Psoas muscle (tissue), 8 donors: ENCODE results near the gene FBXL20. TPM values are rescaled to one million over a fixed set of nuclear protein-coding genes. Genes with fewer than 3 reads are reported as not detected.

Source experiments
- ATAC-seq, 4 donors: fragments of 200-7000 bp; cut with Tn5 transposase; one replicate each; pipeline ENCODE4 v1.9.1; 2020; ENCODE audit warnings: moderate library complexity in 3 of 4, mild to moderate bottlenecking in 2 of 4
- DNase-seq, 2 donors: peaks; one replicate each; pipeline ENCODE4 v3.0.0-alpha.2; 2020
- H3K27ac ChIP-seq: fragments of 200-600 bp; one replicate; pipeline ENCODE4 v1.8.0; 2022
- H3K27me3 ChIP-seq, 3 donors: fragments of 200-600 bp in 1 of 3; one replicate each; pipeline versions ENCODE4 v1.6.1 to v1.8.0; 2013 to 2022; ENCODE audit warnings: low read length in 2 of 3, mild to moderate bottlenecking in 2 of 3, moderate library complexity in 1 of 3; ENCODE audit not compliant: insufficient read depth in 3 of 3
- H3K36me3 ChIP-seq, 2 donors: fragments of 200-600 bp in 1 of 2; one replicate each; pipeline versions ENCODE4 v1.6.1 to v1.8.0; 2013 to 2022; ENCODE audit warnings: low read depth in 1 of 2, mild to moderate bottlenecking in 1 of 2, moderate library complexity in 1 of 2; ENCODE audit not compliant: insufficient read depth in 1 of 2
- H3K4me1 ChIP-seq: fragments of 200-600 bp; one replicate; pipeline ENCODE4 v1.8.0; 2022
- H3K4me3 ChIP-seq: fragments of 200-600 bp; one replicate; pipeline ENCODE4 v1.8.0; 2022; ENCODE audit warnings: mild to moderate bottlenecking
- H3K9me3 ChIP-seq: fragments of 200-600 bp; one replicate; pipeline ENCODE4 v1.8.0; 2022
- WGBS, 3 donors: extraction: QIAGEN DNeasy Blood & Tissue Kit; methylation state at CpG; one replicate each; pipeline versions ENCODE4 v1.1.6 to v1.1.7; 2013; 5-methylcytosine and 5-hydroxymethylcytosine counted together
- intact Hi-C, 2 donors: fragments of 100-400 bp; cut with DNase I; formaldehyde crosslinking; loops; one replicate each; pipeline versions ENCODE4 v1.11.0 to v1.14.2; 2022
- polyA plus RNA-seq, 3 donors: library from polyadenylated mRNA; stranded (reverse); fragments of 200-250 nt; gene quantifications; one replicate each; pipeline ENCODE4 v1.2.3, GENCODE V29; 2013
- total RNA-seq, 4 donors: library from RNA; stranded (reverse); fragmentation: NEBNext Ultra II Directional in 2 of 4; extraction: Animal tissue kit (Norgen Biotek cat#: 25700) in 2 of 4; gene quantifications; one replicate each; pipeline versions ENCODE4 v1.2.1 to v1.2.4, GENCODE V29; 2021 to 2023
- TF ChIP-seq, protein P1 (sequence below): fragments of 200-600 bp; IDR thresholded peaks from one replicate; pipeline ENCODE4 v1.8.0; 2022; ENCODE audit warnings: antibody characterized with exemption
- donor health status: healthy with polysubstance abuse.
- donor health status: DM: no; HTN: no; CAD: no; lungs with moderate emphysema.
- donor health status: Bipolar disorder and iron deficiency.
- donor health status: healthy.
- donor health status: DM: yes; HTN: yes; CAD: no.
- donor health status: DM: no; HTN: no; CAD: no.
- donor health status: DM: no; HTN: no; CAD: no.
- donor health status: DM: yes; HTN: yes; CAD: no.

Gene FBXL20
- total and polyA plus RNA-seq, 7 donors: 0.89 to 8.7 (median 8.0) TPM

GRCh38 chr17:39236981-39237441 lies 164.4 kb downstream of the FBXL20 start:
- H3K27me3 ChIP-seq: no peaks in the 10 kb centered on the region
- WGBS, 3 donors: 83 to 86% (median 83%) methylated on average over 4 to 6 of the region's 6 CpGs
- DNase-seq: no peak
- no peak for ATAC-seq
- H3K27ac ChIP-seq: no peak overlapping the region
- intact Hi-C loops: loop anchor here in 1 of 2 donors (10.0 kb wide), 1 partner anchor 72 kb away; the partner anchor contains the start of gene ARL5C
- H3K36me3 ChIP-seq: no peaks in the 10 kb centered on the region
- H3K4me3 ChIP-seq: no peak overlapping the region
- TF ChIP-seq, protein P1, sequence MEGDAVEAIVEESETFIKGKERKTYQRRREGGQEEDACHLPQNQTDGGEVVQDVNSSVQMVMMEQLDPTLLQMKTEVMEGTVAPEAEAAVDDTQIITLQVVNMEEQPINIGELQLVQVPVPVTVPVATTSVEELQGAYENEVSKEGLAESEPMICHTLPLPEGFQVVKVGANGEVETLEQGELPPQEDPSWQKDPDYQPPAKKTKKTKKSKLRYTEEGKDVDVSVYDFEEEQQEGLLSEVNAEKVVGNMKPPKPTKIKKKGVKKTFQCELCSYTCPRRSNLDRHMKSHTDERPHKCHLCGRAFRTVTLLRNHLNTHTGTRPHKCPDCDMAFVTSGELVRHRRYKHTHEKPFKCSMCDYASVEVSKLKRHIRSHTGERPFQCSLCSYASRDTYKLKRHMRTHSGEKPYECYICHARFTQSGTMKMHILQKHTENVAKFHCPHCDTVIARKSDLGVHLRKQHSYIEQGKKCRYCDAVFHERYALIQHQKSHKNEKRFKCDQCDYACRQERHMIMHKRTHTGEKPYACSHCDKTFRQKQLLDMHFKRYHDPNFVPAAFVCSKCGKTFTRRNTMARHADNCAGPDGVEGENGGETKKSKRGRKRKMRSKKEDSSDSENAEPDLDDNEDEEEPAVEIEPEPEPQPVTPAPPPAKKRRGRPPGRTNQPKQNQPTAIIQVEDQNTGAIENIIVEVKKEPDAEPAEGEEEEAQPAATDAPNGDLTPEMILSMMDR: no peak
- H3K4me1 ChIP-seq: peaks cover 8% of the 10 kb centered on the region
- H3K9me3 ChIP-seq: no peaks in the 10 kb centered on the region

DNA sequence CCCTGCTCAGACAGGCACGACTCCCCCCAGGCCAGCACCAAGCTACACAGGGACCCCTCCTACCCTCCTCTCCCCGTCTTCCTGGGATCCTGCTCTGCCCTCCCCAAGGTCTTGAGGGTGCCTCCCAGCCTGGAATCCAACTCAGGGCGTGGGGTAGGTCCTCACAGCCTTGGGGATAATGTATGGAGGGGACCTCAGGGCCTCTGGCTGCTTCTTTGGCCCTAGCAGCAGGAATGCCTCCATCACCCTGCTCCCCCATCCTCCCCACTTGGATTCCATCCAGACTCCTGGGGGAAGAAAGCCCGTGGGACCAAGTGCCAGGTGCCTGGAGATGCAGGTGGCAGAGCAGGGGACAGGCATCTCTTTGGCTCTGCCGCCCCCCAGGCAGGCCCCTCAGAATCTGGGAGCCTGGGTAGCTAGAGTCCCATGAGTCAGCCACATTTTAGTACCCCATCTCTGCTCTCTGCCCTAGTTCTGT lies 164.9 kb downstream of the FBXL20 start:
- intact Hi-C loops: loop anchor here in 1 of 2 donors (10.0 kb wide), 1 partner anchor 72 kb away; the partner anchor contains the start of gene ARL5C
- no peak for ATAC-seq
- Histone ChIP-seq H3K4me3 (no peak overlapping the region), H3K4me1 (peaks cover 13% of the 10 kb centered on the region), H3K36me3 (no peaks in the 10 kb centered on the region), H3K27me3 (peaks cover 0 to 3% (median 0%) of the 10 kb centered on the region in 3 donors), H3K9me3 (no peaks in the 10 kb centered on the region), H3K27ac (no peak overlapping the region)
- WGBS, 3 donors: 55 to 61% (median 60%) methylated on average over 5 of the region's 5 CpGs
- TF ChIP-seq, protein P1: no peak
- DNase-seq: no peak

DNA sequence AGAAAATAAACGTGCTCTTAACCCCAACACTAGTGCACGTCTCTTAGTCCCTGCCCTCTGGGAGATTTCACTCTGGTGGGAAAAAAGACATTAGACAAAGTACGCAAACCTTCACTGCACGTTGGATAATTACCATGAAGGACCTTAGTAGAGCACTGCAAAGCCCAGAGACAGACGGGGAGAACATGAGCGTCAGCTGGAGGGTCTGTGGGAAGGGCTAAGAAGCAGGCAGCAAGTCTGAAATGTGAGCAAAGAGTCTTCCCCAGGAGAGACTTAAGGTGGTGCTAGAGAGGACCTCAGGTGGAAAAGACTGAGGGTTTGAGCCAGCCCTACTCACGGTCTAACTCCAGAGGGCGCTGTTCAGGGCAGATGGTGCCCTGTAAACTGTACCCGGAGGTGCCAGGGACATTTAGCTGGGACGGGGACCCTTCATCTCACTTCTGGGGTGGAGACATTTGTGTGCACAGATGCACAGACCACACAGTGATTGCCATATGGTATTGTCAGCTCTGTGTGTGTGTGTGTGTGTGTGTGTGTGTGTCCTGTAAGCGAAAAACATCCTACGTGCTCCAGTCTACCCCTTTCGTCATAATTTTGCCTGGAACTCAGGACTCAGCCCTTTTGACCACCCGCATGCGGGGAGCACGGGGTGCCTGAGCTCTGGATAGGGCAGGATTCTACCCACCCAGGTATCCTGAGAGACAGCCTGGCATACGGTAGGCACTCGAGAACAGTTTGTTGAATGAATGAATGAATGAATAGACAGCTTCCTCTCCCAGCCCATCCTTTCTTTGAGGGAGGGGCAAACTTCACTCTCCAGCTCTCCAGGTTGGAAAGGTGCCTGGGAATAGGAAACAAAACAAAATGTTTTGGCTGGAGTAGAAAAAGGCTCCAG lies 165.6 kb downstream of the FBXL20 start:
- H3K36me3 ChIP-seq: no peaks in the 10 kb centered on the region
- WGBS, 3 donors: 31 to 32% (median 32%) methylated on average over 18 of the region's 18 CpGs
- no peak overlapping the region for H3K4me3 ChIP-seq
- peaks cover 15% of the 10 kb centered on the region for H3K4me1 ChIP-seq
- TF ChIP-seq, protein P1: peak; percentile 47
- H3K27ac ChIP-seq: no peak overlapping the region
- DNase-seq (no peak), ATAC-seq (peak; percentile 55 to 78 (median 64))
- H3K9me3 ChIP-seq: no peaks in the 10 kb centered on the region
- intact Hi-C loops: loop anchor here in 1 of 2 donors (10.0 kb wide), 1 partner anchor 71 kb away; the partner anchor contains the start of gene ARL5C
- peaks cover 0 to 4% (median 0%) of the 10 kb centered on the region in 3 donors for H3K27me3 ChIP-seq

- DNase-seq (peak; percentile 57 to 82), ATAC-seq (peak; percentile 81 to 90 (median 86))
- peaks cover 0 to 6% (median 0%) of the 10 kb centered on the region in 3 donors for H3K27me3 ChIP-seq
- intact Hi-C loops: loop anchor here (1.0 to 10.0 kb wide), 2 partner anchors 25 to 67 kb away; partner anchors contain the start of gene ARL5C (in 1 of the 2)
- no peaks in the 10 kb centered on the region for H3K9me3 ChIP-seq
- H3K4me1 ChIP-seq: peaks cover 17% of the 10 kb centered on the region
- TF ChIP-seq, protein P1: peak; percentile 81
- peak overlapping the region; percentile 18 for H3K4me3 ChIP-seq
- no peak overlapping the region for H3K27ac ChIP-seq
- no peaks in the 10 kb centered on the region for H3K36me3 ChIP-seq
- WGBS, 3 donors: 10 to 14% (median 12%) methylated on average over 22 of the region's 22 CpGs
These were observed 169.6 kb downstream of the FBXL20 start for GRCh38 chr17:39231591-39232551.
